ENCODE measurements around the gene COL4A1.

- no peak for TF ChIP-seq EP300 (IDR thresholded peaks at IDR 0.05; ENCODE audit: borderline replicate concordance)
- no peak for TF ChIP-seq MAX (IDR thresholded peaks at IDR 0.05)
- no peak for TF ChIP-seq REST (IDR thresholded peaks at IDR 0.05; ENCODE audit: low read depth)
- TF ChIP-seq RAD21 (IDR thresholded peaks at IDR 0.05; ENCODE audit: low read depth) = no peak
- TF ChIP-seq ZBTB7A (IDR thresholded peaks at IDR 0.05; ENCODE audit: low read depth) = no peak
- TF ChIP-seq TAF1 (IDR thresholded peaks at IDR 0.05; ENCODE audit: low read depth) = no peak
- TF ChIP-seq USF1 (IDR thresholded peaks at IDR 0.05) = no peak
- no peak for TF ChIP-seq CREB1 (IDR thresholded peaks at IDR 0.05; ENCODE audit: low read depth)
- no peak for TF ChIP-seq FOXM1 (IDR thresholded peaks at IDR 0.05; ENCODE audit: borderline replicate concordance, low read depth)
- TF ChIP-seq EGR1 (IDR thresholded peaks at IDR 0.05) = no peak
- peak; percentile 55 for TF ChIP-seq NFIC (IDR thresholded peaks at IDR 0.05)
- TF ChIP-seq TCF12 (IDR thresholded peaks at IDR 0.05; ENCODE audit: low read depth) = no peak
- no peak for TF ChIP-seq YY1 (IDR thresholded peaks at IDR 0.05; ENCODE audit: low read depth)
Measured at GRCh38 chr13:110346661-110347067, 39.7 kb upstream of the COL4A1 start.

Measured in Ishikawa (cell line).